Nephron progenitor cell (in vitro differentiated cells): ENCODE data around the gene ASXL2.
"Not testable (repeated sequence)": the region's sequence is repeated elsewhere in the genome, so short reads cannot be mapped to it uniquely, and the experiment has no call there.

Experiments
- DNase-seq: peaks from one replicate; pipeline ENCODE4 v3.0.0; 2021
- H3K27ac Mint-ChIP-seq: 2 replicates; pipeline ENCODE4 v1.8.0; 2021; ENCODE audit warnings: mild to moderate bottlenecking, moderate library complexity, mixed read lengths
- H3K27me3 Mint-ChIP-seq: 2 replicates; pipeline ENCODE4 v1.8.0; 2021; ENCODE audit warnings: mild to moderate bottlenecking, low read depth, mixed read lengths; ENCODE audit not compliant: poor library complexity
- H3K36me3 Mint-ChIP-seq: 2 replicates; pipeline ENCODE4 v1.8.0; 2021; ENCODE audit warnings: low read depth, mixed read lengths
- H3K4me1 Mint-ChIP-seq: 2 replicates; pipeline ENCODE4 v1.8.0; 2021; ENCODE audit warnings: mixed read lengths
- H3K4me3 Mint-ChIP-seq: 2 replicates; pipeline ENCODE4 v1.8.0; 2021; ENCODE audit warnings: mild to moderate bottlenecking, moderate library complexity, mixed read lengths
- H3K9me3 Mint-ChIP-seq: 2 replicates; pipeline ENCODE4 v1.8.0; 2021; ENCODE audit warnings: mild to moderate bottlenecking, moderate library complexity, mixed read lengths
- CTCF ChIP-seq: fragments of 200-600 bp; sonication (generic); IDR thresholded peaks from 2 replicates; pipeline ENCODE4 v1.5.0; 2021; ENCODE audit warnings: antibody characterized with exemption

ASXL2 gene

DNA sequence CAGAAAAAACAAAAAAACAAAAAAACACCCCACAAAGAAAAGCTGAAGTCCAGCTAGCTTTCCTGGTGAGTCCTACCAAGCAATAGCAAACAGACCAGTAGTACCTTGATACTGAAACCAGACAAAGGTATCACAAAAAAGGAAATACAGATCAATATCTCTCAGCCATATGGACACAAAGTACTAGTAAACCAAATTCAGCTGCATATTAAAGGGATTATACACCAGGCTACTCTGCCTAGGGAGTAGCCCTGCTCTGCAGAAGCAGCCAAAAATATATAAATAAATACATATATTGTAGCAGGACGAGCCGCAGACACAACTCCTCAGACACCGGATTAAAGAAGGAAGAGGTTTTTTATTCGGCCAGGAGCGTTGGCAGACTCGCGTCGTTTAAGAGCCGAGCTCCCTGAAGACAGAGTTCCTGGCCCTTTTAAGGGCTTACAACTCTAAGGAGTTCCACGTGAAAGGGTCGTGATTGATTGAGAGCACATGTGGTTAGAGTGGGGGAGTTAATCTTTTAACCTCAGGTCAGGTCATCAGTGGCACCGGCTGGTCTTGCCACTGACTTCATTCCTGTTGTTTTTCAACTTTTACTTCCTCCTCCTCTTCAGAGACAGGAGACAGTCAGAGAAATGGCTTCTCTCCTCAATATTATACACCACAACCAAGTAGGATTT lies 166.5 kb downstream of the ASXL2 start:
- peaks cover 40% of the 10 kb centered on the region for H3K4me1 Mint-ChIP-seq
- H3K4me3 Mint-ChIP-seq = peak overlapping the region; percentile 68
- DNase-seq = peak; percentile 15
- TF ChIP-seq CTCF = no peak
- H3K36me3 Mint-ChIP-seq = no peaks in the 10 kb centered on the region
- peaks cover 20% of the 10 kb centered on the region for H3K27me3 Mint-ChIP-seq
- H3K9me3 Mint-ChIP-seq = peaks cover 13% of the 10 kb centered on the region
- H3K27ac Mint-ChIP-seq = peak overlapping the region; percentile 95

GRCh38 chr2:25710750-25711149 lies 167.5 kb downstream of the ASXL2 start:
- no peak for TF ChIP-seq CTCF
- Mint-ChIP-seq H3K4me1 (peaks cover 40% of the 10 kb centered on the region), H3K9me3 (peaks cover 18% of the 10 kb centered on the region), H3K36me3 (no peaks in the 10 kb centered on the region), H3K4me3 (peak overlapping the region; percentile 4), H3K27ac (no peak overlapping the region), H3K27me3 (peaks cover 20% of the 10 kb centered on the region)
- DNase-seq = no peak

- H3K9me3 Mint-ChIP-seq = peaks cover 25% of the 10 kb centered on the region
- H3K27me3 Mint-ChIP-seq = peaks cover 18% of the 10 kb centered on the region
- H3K4me1 Mint-ChIP-seq = peaks cover 40% of the 10 kb centered on the region
- DNase-seq = no peak
- no peak for TF ChIP-seq CTCF
- H3K4me3 Mint-ChIP-seq = no peak overlapping the region
- H3K27ac Mint-ChIP-seq = no peak overlapping the region
- H3K36me3 Mint-ChIP-seq = no peaks in the 10 kb centered on the region
Measured at GRCh38 chr2:25709349-25709748, 168.9 kb downstream of the ASXL2 start.

DNA sequence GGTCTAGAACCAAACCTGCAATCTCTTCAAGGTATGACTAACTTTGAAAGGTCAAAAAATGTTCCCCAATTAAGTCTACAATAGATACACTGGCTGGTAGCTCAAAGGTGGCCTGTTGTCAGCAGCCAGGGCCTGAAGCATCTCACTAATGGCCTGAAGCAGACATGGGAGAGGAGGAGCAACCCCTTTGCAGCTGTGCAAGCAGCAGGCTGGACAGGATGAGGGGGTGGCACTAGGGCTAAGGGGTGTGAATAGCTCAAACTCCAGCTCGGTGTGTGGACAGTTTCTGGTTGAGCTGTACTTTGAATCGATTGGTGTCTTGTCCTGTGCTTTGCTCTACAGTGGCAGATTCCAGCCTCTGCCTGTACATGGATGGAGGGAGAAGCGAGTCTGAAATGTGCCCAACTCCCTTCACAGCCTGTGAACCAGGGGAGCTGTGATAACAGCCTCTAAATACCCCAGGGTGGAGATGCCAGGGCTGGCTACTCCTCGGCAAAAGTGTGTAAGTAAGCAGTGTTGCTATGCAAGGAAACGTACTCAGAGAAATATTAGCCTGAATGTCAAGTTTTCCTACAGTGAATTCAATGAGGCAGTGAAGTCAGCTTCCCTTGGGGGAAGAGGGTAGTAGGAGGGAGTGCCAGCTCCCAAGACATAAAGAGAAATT lies 170.2 kb downstream of the ASXL2 start:
- peak overlapping the region; percentile 33 for H3K27ac Mint-ChIP-seq
- no peak for DNase-seq
- H3K27me3 Mint-ChIP-seq = peaks cover 14% of the 10 kb centered on the region

GRCh38 chr2:25705575-25705974 lies 172.7 kb downstream of the ASXL2 start:
- peaks cover 14% of the 10 kb centered on the region for H3K27me3 Mint-ChIP-seq
- not testable (repeated sequence) for H3K36me3 Mint-ChIP-seq, H3K4me3 Mint-ChIP-seq, H3K27ac Mint-ChIP-seq, DNase-seq
- H3K4me1 Mint-ChIP-seq = peaks cover 19% of the 10 kb centered on the region
- H3K9me3 Mint-ChIP-seq = peaks cover 18% of the 10 kb centered on the region

More for the DNA sequence above, 170.2 kb downstream of the ASXL2 start:
- no peaks in the 10 kb centered on the region for H3K36me3 Mint-ChIP-seq
- TF ChIP-seq CTCF = no peak
- H3K9me3 Mint-ChIP-seq = peaks cover 21% of the 10 kb centered on the region
- H3K4me1 Mint-ChIP-seq = peaks cover 40% of the 10 kb centered on the region
- no peak overlapping the region for H3K4me3 Mint-ChIP-seq

GRCh38 chr2:25701801-25702200 lies 176.5 kb downstream of the ASXL2 start:
- no peaks in the 10 kb centered on the region for H3K36me3 Mint-ChIP-seq
- peaks cover 5% of the 10 kb centered on the region for H3K4me1 Mint-ChIP-seq
- H3K27me3 Mint-ChIP-seq = peaks cover 8% of the 10 kb centered on the region
- H3K4me3 Mint-ChIP-seq = no peak overlapping the region
- H3K9me3 Mint-ChIP-seq = peaks cover 13% of the 10 kb centered on the region
- H3K27ac Mint-ChIP-seq = no peak overlapping the region
- DNase-seq = no peak
- no peak for TF ChIP-seq CTCF
